ENCODE measurements around the gene CEMIP2.
"Not testable (repeated sequence)": the region's sequence is repeated elsewhere in the genome, so short reads cannot be mapped to it uniquely, and the experiment has no call there.

CEMIP2 gene

GRCh38 chr9:71814226-71814625 is 45.9 kb upstream of the CEMIP2 start:
- TF ChIP-seq EZH2phosphoT487 (conservative IDR thresholded peaks at IDR 0.05; ENCODE audit: low read length) (no peak), CTCF (IDR thresholded peaks at IDR 0.05; ENCODE audit: insufficient read depth, low read length, poor library complexity, severe bottlenecking) (no peak)
- Histone ChIP-seq H3K27me3 (ENCODE audit: low read length) (no peaks in the 10 kb centered on the region), H2AFZ (ENCODE audit: low read depth, low read length, severe bottlenecking) (no peak overlapping the region), H3K4me3 (ENCODE audit: insufficient read depth, low read length, poor library complexity, severe bottlenecking) (no peak overlapping the region), H3K9me2 (replicated peaks; ENCODE audit: insufficient read depth, low read length) (no peaks in the 10 kb centered on the region), H3K9me3 (ENCODE audit: insufficient read depth, low read length) (no peaks in the 10 kb centered on the region), H3K4me2 (ENCODE audit: low read depth, low read length, poor library complexity, severe bottlenecking) (no peak overlapping the region), H3F3A (ENCODE audit: insufficient read depth) (no peaks in the 10 kb centered on the region), H3K27ac (ENCODE audit: low read depth, low read length) (no peak overlapping the region), H3K79me2 (ENCODE audit: insufficient read depth, low read length) (no peaks in the 10 kb centered on the region), H3K9ac (ENCODE audit: low read length) (no peak overlapping the region), H3K36me3 (ENCODE audit: low read length) (no peaks in the 10 kb centered on the region), H4K20me1 (ENCODE audit: low read depth, low read length) (no peaks in the 10 kb centered on the region)

DNA sequence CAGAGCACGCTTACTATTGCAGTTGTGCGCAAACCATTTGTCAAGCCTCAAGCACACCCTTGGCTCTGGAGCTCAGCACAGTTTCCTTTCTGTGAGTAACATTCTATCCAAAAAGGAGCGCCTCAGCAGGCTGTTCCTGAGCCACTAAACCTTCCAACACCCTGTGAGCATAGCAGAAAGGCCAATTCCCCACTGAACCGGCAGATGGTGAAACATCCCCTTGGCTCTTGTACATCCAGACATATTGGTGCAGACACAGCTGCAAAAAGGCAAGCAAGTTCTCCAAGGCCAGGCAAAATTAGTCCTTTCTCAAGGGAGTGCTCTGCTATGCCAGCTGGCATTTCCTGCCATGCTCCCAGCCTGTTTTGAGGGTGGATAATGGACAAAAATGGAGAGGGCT is 44.1 kb upstream of the CEMIP2 start:
- Histone ChIP-seq H3K4me2 (ENCODE audit: low read depth, low read length, poor library complexity, severe bottlenecking) (no peak overlapping the region), H3K36me3 (ENCODE audit: low read length) (no peaks in the 10 kb centered on the region), H3K4me3 (ENCODE audit: insufficient read depth, low read length, poor library complexity, severe bottlenecking) (no peak overlapping the region), H4K20me1 (ENCODE audit: low read depth, low read length) (no peaks in the 10 kb centered on the region), H3K9me3 (ENCODE audit: insufficient read depth, low read length) (no peaks in the 10 kb centered on the region), H3K9me2 (replicated peaks; ENCODE audit: insufficient read depth, low read length) (no peaks in the 10 kb centered on the region), H3F3A (ENCODE audit: insufficient read depth) (no peaks in the 10 kb centered on the region), H3K79me2 (ENCODE audit: insufficient read depth, low read length) (no peaks in the 10 kb centered on the region), H3K27me3 (ENCODE audit: low read length) (no peaks in the 10 kb centered on the region), H3K9ac (ENCODE audit: low read length) (no peak overlapping the region), H2AFZ (ENCODE audit: low read depth, low read length, severe bottlenecking) (no peak overlapping the region), H3K27ac (ENCODE audit: low read depth, low read length) (no peak overlapping the region)
- TF ChIP-seq CTCF (IDR thresholded peaks at IDR 0.05; ENCODE audit: insufficient read depth, low read length, poor library complexity, severe bottlenecking) (no peak), EZH2phosphoT487 (conservative IDR thresholded peaks at IDR 0.05; ENCODE audit: low read length) (no peak)

DNA sequence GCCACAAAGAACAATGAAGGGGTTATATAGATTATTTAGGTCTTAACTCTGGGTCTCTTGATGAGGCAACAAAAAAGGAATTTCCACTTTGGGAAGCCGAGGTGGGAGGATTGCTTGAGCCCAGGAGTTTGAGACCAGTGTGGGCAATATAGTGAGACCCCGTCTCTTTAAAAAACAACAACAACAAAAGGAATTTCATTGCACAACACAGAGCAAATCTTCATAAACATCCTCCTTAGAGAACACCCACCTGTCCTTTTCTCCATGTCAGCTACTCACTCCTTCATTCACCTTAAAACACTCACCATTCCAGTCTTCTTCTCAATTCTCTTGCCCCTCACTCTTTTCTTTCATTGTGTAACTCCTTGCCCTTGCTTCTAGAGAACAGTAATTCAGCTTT is 39.8 kb upstream of the CEMIP2 start:
- no peak overlapping the region for H3K4me2 ChIP-seq (ENCODE audit: low read depth, low read length, poor library complexity, severe bottlenecking)
- no peaks in the 10 kb centered on the region for H3K79me2 ChIP-seq (ENCODE audit: insufficient read depth, low read length)
- H3K9ac ChIP-seq (ENCODE audit: low read length): no peak overlapping the region
- TF ChIP-seq EZH2phosphoT487 (conservative IDR thresholded peaks at IDR 0.05; ENCODE audit: low read length) (no peak), CTCF (IDR thresholded peaks at IDR 0.05; ENCODE audit: insufficient read depth, low read length, poor library complexity, severe bottlenecking) (no peak)
- no peak overlapping the region for H3K27ac ChIP-seq (ENCODE audit: low read depth, low read length)
- no peaks in the 10 kb centered on the region for H3K27me3 ChIP-seq (ENCODE audit: low read length)
- H3K36me3 ChIP-seq (ENCODE audit: low read length): no peaks in the 10 kb centered on the region
- no peaks in the 10 kb centered on the region for H3F3A ChIP-seq (ENCODE audit: insufficient read depth)
- H3K4me3 ChIP-seq (ENCODE audit: insufficient read depth, low read length, poor library complexity, severe bottlenecking): no peak overlapping the region
- no peaks in the 10 kb centered on the region for H4K20me1 ChIP-seq (ENCODE audit: low read depth, low read length)
- no peak overlapping the region for H2AFZ ChIP-seq (ENCODE audit: low read depth, low read length, severe bottlenecking)
- H3K9me3 ChIP-seq (ENCODE audit: insufficient read depth, low read length): no peaks in the 10 kb centered on the region
- no peaks in the 10 kb centered on the region for H3K9me2 ChIP-seq (replicated peaks; ENCODE audit: insufficient read depth, low read length)

GRCh38 chr9:71806901-71807307 is 38.6 kb upstream of the CEMIP2 start:
- Histone ChIP-seq H3K9me2 (replicated peaks; ENCODE audit: insufficient read depth, low read length) (no peaks in the 10 kb centered on the region), H3K36me3 (ENCODE audit: low read length) (no peaks in the 10 kb centered on the region), H3K27me3 (ENCODE audit: low read length) (no peaks in the 10 kb centered on the region), H3K27ac (ENCODE audit: low read depth, low read length) (no peak overlapping the region), H3K9me3 (ENCODE audit: insufficient read depth, low read length) (no peaks in the 10 kb centered on the region), H3K4me3 (ENCODE audit: insufficient read depth, low read length, poor library complexity, severe bottlenecking) (no peak overlapping the region), H3K4me2 (ENCODE audit: low read depth, low read length, poor library complexity, severe bottlenecking) (no peak overlapping the region), H2AFZ (ENCODE audit: low read depth, low read length, severe bottlenecking) (no peak overlapping the region), H3K9ac (ENCODE audit: low read length) (no peak overlapping the region), H4K20me1 (ENCODE audit: low read depth, low read length) (no peaks in the 10 kb centered on the region), H3F3A (ENCODE audit: insufficient read depth) (no peaks in the 10 kb centered on the region), H3K79me2 (ENCODE audit: insufficient read depth, low read length) (no peaks in the 10 kb centered on the region)
- TF ChIP-seq CTCF (IDR thresholded peaks at IDR 0.05; ENCODE audit: insufficient read depth, low read length, poor library complexity, severe bottlenecking) (peak; percentile 75), EZH2phosphoT487 (conservative IDR thresholded peaks at IDR 0.05; ENCODE audit: low read length) (no peak)

DNA sequence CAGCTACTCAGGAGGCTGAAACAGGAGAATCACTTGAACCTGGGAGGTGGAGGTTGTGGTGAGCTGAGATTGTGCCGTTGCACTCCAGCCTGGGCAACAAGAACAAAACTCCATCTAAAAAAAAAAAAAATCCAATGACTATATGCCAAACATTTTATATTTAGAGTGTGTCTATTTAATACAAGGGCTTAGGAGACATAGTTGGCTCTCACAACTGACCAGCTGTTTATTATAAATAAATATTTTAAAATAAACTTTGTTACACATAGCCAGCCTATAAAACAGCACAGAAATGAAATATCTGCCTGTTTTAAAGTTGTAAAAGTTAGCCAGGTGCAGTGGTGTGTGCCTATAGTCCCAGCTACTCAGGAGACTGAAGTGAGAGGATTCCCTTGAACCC is 36.8 kb upstream of the CEMIP2 start:
- not testable (repeated sequence) for H3F3A ChIP-seq (ENCODE audit: insufficient read depth); H4K20me1 ChIP-seq (ENCODE audit: low read depth, low read length); H3K4me3 ChIP-seq (ENCODE audit: insufficient read depth, low read length, poor library complexity, severe bottlenecking); H3K4me2 ChIP-seq (ENCODE audit: low read depth, low read length, poor library complexity, severe bottlenecking); H2AFZ ChIP-seq (ENCODE audit: low read depth, low read length, severe bottlenecking); H3K9ac ChIP-seq (ENCODE audit: low read length); H3K27ac ChIP-seq (ENCODE audit: low read depth, low read length); H3K9me3 ChIP-seq (ENCODE audit: insufficient read depth, low read length); H3K27me3 ChIP-seq (ENCODE audit: low read length); H3K9me2 ChIP-seq (replicated peaks; ENCODE audit: insufficient read depth, low read length); H3K36me3 ChIP-seq (ENCODE audit: low read length); H3K79me2 ChIP-seq (ENCODE audit: insufficient read depth, low read length)

Measured in SU-DHL-6 (cell line).